Subcutaneous abdominal adipose tissue (tissue), 5 donors: ENCODE results near the gene RALGAPB.

Source experiments
- H3K27ac ChIP-seq: one replicate; pipeline ENCODE4 v1.7.0; 2013; ENCODE audit warnings: low read depth, mild to moderate bottlenecking, inconsistent platforms, low read length, moderate library complexity
- H3K27me3 ChIP-seq, 5 donors: one replicate each; pipeline ENCODE4 v1.7.0; 2013; ENCODE audit warnings: low read length in 5 of 5, inconsistent platforms in 1 of 5; ENCODE audit not compliant: control insufficient read depth in 5 of 5, insufficient read depth in 4 of 5
- H3K36me3 ChIP-seq, 5 donors: one replicate each; pipeline ENCODE4 v1.7.0; 2013; ENCODE audit warnings: low read length in 5 of 5; ENCODE audit not compliant: control insufficient read depth in 5 of 5, insufficient read depth in 5 of 5
- H3K4me1 ChIP-seq, 5 donors: one replicate each; pipeline ENCODE4 v1.7.0; 2013; ENCODE audit warnings: low read length in 5 of 5, mild to moderate bottlenecking in 3 of 5, moderate library complexity in 1 of 5; ENCODE audit not compliant: control insufficient read depth in 5 of 5, insufficient read depth in 5 of 5
- H3K4me3 ChIP-seq, 5 donors: one replicate each; pipeline ENCODE4 v1.7.0; 2013; ENCODE audit warnings: low read length in 5 of 5, low read depth in 1 of 5
- H3K9ac ChIP-seq, 5 donors: one replicate each; pipeline ENCODE4 v1.7.0; 2013; ENCODE audit warnings: low read length in 5 of 5, mild to moderate bottlenecking in 4 of 5, moderate library complexity in 3 of 5
- H3K9me3 ChIP-seq, 5 donors: one replicate each; pipeline ENCODE4 v1.7.0; 2013; ENCODE audit warnings: low read length in 5 of 5; ENCODE audit not compliant: control insufficient read depth in 5 of 5
- donor health status: healthy.
- donor health status: healthy.
- donor health status: healthy.
- donor health status: healthy.
- donor health status: healthy.

RALGAPB gene

DNA sequence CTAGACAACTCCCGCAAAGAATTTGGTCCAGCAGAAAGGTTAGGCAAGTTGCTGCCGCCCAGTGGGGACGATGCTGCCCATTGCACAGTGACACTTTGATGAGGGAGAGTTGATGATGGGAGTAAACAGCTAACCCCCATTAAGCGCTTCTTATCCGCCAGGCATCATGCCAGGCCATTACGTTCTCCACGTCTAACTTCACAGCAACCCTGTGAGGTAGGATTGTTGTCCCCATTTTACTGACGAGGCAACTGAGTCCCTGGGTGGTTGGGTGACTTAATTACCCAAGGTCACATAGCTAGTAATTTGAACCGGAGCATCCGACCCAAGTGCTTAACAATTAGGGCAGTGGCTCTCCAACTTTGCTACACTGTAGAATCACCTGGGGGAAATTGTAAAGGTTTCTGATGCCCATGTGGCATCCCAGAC lies 738 bp downstream of the RALGAPB start:
- peak overlapping the region; percentile 74 to 91 (median 77) for H3K4me3 ChIP-seq

DNA sequence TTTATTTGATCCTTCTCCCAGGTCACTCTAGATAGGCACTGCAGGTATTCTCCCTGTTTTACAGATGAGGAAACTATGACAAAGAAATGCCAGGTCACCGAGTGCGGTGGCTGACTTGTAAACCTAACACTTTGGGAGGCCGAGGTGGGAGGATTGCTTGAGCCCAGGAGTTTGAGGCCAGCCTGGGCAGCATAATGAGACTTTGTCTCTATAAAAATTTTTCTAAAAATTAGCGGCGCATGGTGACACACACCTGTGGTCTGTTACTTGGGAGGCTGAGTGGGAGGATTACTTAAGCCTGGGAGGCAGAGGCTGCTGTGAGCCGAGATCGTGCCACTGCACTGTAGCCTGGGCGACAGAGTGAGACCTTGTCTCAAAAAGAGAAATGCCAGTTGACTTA lies 5.1 kb downstream of the RALGAPB start:
- H3K9me3 ChIP-seq, result no peaks in the 10 kb centered on the region
- no peaks in the 10 kb centered on the region for H3K27me3 ChIP-seq
- H3K4me3 ChIP-seq, result no peak overlapping the region
- peaks cover 0 to under 1% (median 0%) of the 10 kb centered on the region in 5 donors for H3K36me3 ChIP-seq
- peaks cover 0 to 23% (median 17%) of the 10 kb centered on the region in 5 donors for H3K4me1 ChIP-seq
- H3K9ac ChIP-seq, result no peak overlapping the region
- no peak overlapping the region for H3K27ac ChIP-seq

More for the DNA sequence above, 738 bp downstream of the RALGAPB start:
- no peaks in the 10 kb centered on the region for H3K9me3 ChIP-seq
- no peaks in the 10 kb centered on the region for H3K36me3 ChIP-seq
- peak overlapping the region; percentile 50 to 94 (median 72) for H3K9ac ChIP-seq
- peak overlapping the region; percentile 19 for H3K27ac ChIP-seq
- H3K4me1 ChIP-seq, result peaks cover 0 to 28% (median 24%) of the 10 kb centered on the region in 5 donors
- H3K27me3 ChIP-seq, result no peaks in the 10 kb centered on the region

DNA sequence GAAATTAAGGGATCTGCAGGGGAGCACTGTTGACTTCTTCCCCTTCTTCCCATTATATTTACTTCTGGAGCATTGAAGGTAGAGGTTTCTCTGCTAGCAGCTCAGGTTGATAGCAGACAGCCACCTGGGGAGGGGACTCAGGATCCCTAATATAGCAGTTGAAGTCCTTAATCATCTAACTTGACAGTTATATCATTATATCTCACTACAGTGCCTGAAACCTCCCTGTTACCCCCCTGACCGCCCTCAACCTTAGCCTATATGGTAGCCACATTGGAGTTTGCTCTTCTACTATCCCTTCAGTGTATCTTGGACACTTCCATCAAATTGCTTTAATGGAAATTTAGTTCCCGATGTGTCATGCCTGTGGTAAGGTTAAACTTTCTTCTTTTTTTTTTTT lies 7.0 kb downstream of the RALGAPB start:
- no peak overlapping the region for H3K27ac ChIP-seq
- no peak overlapping the region for H3K4me3 ChIP-seq
- peaks cover 0 to 5% (median 0%) of the 10 kb centered on the region in 5 donors for H3K36me3 ChIP-seq
- peaks cover 0 to 7% (median 4%) of the 10 kb centered on the region in 5 donors for H3K4me1 ChIP-seq
- no peaks in the 10 kb centered on the region for H3K27me3 ChIP-seq
- H3K9ac ChIP-seq, result no peak overlapping the region
- H3K9me3 ChIP-seq, result no peaks in the 10 kb centered on the region

GRCh38 chr20:38485041-38485440 lies 12.4 kb downstream of the RALGAPB start:
- Histone ChIP-seq H3K9ac (no peak overlapping the region), H3K4me3 (no peak overlapping the region), H3K36me3 (peaks cover 8 to 22% (median 19%) of the 10 kb centered on the region in 5 donors), H3K4me1 (peaks cover 0 to 5% (median 0%) of the 10 kb centered on the region in 5 donors), H3K27me3 (no peaks in the 10 kb centered on the region), H3K27ac (no peak overlapping the region), H3K9me3 (no peaks in the 10 kb centered on the region)

- no peak overlapping the region for H3K9ac ChIP-seq
- peaks cover 0 to 5% (median 0%) of the 10 kb centered on the region in 5 donors for H3K4me1 ChIP-seq
- H3K36me3 ChIP-seq, result peaks cover 30 to 46% (median 38%) of the 10 kb centered on the region in 5 donors
- H3K4me3 ChIP-seq, result no peak overlapping the region
- H3K9me3 ChIP-seq, result no peaks in the 10 kb centered on the region
- no peaks in the 10 kb centered on the region for H3K27me3 ChIP-seq
- no peak overlapping the region for H3K27ac ChIP-seq
Observed at GRCh38 chr20:38489181-38489580, 16.5 kb downstream of the RALGAPB start.

DNA sequence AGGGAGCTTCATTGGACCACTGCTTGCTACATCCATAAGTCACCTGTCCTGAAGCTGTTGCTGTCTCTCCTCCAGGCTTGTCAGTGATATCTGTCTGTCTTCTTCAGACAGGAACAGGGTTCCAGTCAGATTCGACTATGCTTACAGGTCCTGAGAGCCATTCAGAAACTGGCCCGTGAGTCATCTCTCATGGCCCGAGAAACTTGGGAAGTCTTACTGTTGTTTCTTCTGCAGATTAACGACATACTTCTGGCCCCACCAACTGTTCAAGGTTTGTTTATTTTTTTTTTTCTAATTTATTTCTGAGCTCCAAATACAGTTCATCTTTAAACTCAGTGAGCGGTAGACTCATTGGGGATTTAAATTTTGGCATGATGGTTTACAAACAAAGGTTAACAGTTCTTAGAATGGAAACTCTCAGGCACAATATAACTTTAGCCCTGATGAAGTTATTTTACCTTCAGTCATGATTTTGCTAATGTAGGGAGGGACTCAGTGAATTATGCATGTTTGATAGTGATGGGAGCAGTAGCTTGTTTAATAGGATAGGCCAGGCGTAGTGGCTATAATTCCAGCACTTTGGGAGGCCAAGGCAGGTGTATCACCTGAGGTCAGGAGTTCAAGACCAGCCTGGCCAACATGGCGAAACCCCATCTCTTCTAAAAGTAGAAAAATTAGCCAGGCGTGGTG lies 24.7 kb downstream of the RALGAPB start:
- Histone ChIP-seq H3K27ac (no peak overlapping the region), H3K9ac (no peak overlapping the region), H3K4me1 (no peaks in the 10 kb centered on the region), H3K9me3 (no peaks in the 10 kb centered on the region), H3K27me3 (no peaks in the 10 kb centered on the region), H3K4me3 (no peak overlapping the region), H3K36me3 (peaks cover 61 to 79% (median 67%) of the 10 kb centered on the region in 5 donors)

GRCh38 chr20:38498909-38499308 lies 26.3 kb downstream of the RALGAPB start:
- Histone ChIP-seq H3K36me3 (peaks cover 52 to 77% (median 65%) of the 10 kb centered on the region in 5 donors), H3K9me3 (no peaks in the 10 kb centered on the region), H3K4me1 (no peaks in the 10 kb centered on the region), H3K27me3 (no peaks in the 10 kb centered on the region), H3K9ac (no peak overlapping the region), H3K4me3 (no peak overlapping the region), H3K27ac (no peak overlapping the region)

DNA sequence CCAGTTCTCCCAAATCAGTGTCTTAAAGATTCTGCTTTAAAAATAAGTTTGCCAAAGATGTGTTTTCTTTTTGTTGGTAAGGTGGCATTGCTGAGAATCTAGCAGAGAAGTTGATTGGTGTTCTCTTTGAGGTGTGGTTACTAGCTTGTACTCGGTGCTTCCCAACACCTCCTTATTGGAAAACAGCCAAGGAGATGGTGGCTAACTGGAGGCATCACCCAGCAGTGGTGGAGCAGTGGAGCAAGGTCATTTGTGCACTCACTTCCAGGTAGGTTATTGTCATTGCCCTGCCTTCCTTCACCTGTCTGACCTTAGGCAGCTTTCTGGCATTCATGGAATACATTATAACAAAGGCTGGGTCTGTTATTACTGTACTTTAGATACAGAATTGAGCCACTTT lies 26.7 kb downstream of the RALGAPB start:
- Histone ChIP-seq H3K36me3 (peaks cover 53 to 73% (median 65%) of the 10 kb centered on the region in 5 donors), H3K9me3 (no peaks in the 10 kb centered on the region), H3K4me3 (no peak overlapping the region), H3K27me3 (no peaks in the 10 kb centered on the region), H3K27ac (no peak overlapping the region), H3K4me1 (no peaks in the 10 kb centered on the region), H3K9ac (no peak overlapping the region)

GRCh38 chr20:38501858-38502436 lies 29.3 kb downstream of the RALGAPB start:
- Histone ChIP-seq H3K36me3 (peaks cover 40 to 56% (median 49%) of the 10 kb centered on the region in 5 donors), H3K4me3 (no peak overlapping the region), H3K4me1 (no peaks in the 10 kb centered on the region), H3K9ac (no peak overlapping the region), H3K9me3 (no peaks in the 10 kb centered on the region), H3K27ac (no peak overlapping the region), H3K27me3 (no peaks in the 10 kb centered on the region)

GRCh38 chr20:38504368-38505090 lies 31.9 kb downstream of the RALGAPB start:
- Histone ChIP-seq H3K9ac (no peak overlapping the region), H3K9me3 (no peaks in the 10 kb centered on the region), H3K27me3 (no peaks in the 10 kb centered on the region), H3K4me1 (no peaks in the 10 kb centered on the region), H3K27ac (no peak overlapping the region), H3K36me3 (peaks cover 28 to 45% (median 40%) of the 10 kb centered on the region in 5 donors), H3K4me3 (no peak overlapping the region)
